ENCODE results near the gene RAD54L. TPM values are rescaled to one million over a fixed set of nuclear protein-coding genes. Genes with fewer than 3 reads are reported as not detected.
"Not testable (repeated sequence)": the region's sequence is repeated elsewhere in the genome, so short reads cannot be mapped to it uniquely, and the experiment has no call there.

The RAD54L gene
- total RNA-seq, 2 donors from 2014 or later = 38.6 to 58.3 TPM

- Mint-ChIP-seq H3K4me3 (no peak overlapping the region), H3K36me3 (ENCODE audit: low read depth) (peaks cover 43% of the 10 kb centered on the region), H3K27ac (no peak overlapping the region), H3K9me3 (no peaks in the 10 kb centered on the region), H3K4me1 (peaks cover 17% of the 10 kb centered on the region), H3K27me3 (ENCODE audit: insufficient read depth) (no peaks in the 10 kb centered on the region)
- Histone ChIP-seq H3K36me3 (ENCODE audit: control insufficient read depth, insufficient read depth, low read length) (peaks cover 40% of the 10 kb centered on the region), H3K4me1 (ENCODE audit: control insufficient read depth, insufficient read depth, low read length) (no peaks in the 10 kb centered on the region), H3K9ac (ENCODE audit: extremely low read depth, low read length, poor library complexity, severe bottlenecking) (no peak overlapping the region), H3K4me3 (ENCODE audit: low read length) (no peak overlapping the region), H3K9me3 (ENCODE audit: control insufficient read depth, low read length) (no peaks in the 10 kb centered on the region), H3K27me3 (ENCODE audit: control insufficient read depth, insufficient read depth, low read length, poor library complexity, severe bottlenecking) (no peaks in the 10 kb centered on the region), H3K27ac (ENCODE audit: low read depth, low read length) (no peak overlapping the region)
- peak; percentile 24 for DNase-seq
- 97 to 100% methylated on average over 1 of the region's 1 CpG for WGBS, 2 experiments (ENCODE audit: insufficient coverage in 1 of 2, insufficient read length in 1 of 2)
- TF ChIP-seq, protein P1, sequence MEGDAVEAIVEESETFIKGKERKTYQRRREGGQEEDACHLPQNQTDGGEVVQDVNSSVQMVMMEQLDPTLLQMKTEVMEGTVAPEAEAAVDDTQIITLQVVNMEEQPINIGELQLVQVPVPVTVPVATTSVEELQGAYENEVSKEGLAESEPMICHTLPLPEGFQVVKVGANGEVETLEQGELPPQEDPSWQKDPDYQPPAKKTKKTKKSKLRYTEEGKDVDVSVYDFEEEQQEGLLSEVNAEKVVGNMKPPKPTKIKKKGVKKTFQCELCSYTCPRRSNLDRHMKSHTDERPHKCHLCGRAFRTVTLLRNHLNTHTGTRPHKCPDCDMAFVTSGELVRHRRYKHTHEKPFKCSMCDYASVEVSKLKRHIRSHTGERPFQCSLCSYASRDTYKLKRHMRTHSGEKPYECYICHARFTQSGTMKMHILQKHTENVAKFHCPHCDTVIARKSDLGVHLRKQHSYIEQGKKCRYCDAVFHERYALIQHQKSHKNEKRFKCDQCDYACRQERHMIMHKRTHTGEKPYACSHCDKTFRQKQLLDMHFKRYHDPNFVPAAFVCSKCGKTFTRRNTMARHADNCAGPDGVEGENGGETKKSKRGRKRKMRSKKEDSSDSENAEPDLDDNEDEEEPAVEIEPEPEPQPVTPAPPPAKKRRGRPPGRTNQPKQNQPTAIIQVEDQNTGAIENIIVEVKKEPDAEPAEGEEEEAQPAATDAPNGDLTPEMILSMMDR (conservative IDR thresholded peaks at IDR 0.05) = no peak
These were observed 69.8 kb downstream of the RAD54L start for GRCh38 chr1:46317323-46317722.

GRCh38 chr1:46319301-46319700 is 71.7 kb downstream of the RAD54L start:
- not testable (repeated sequence) for H3K27me3 Mint-ChIP-seq (ENCODE audit: insufficient read depth); H3K27ac ChIP-seq (ENCODE audit: low read depth, low read length); H3K27me3 ChIP-seq (ENCODE audit: control insufficient read depth, insufficient read depth, low read length, poor library complexity, severe bottlenecking); H3K27ac Mint-ChIP-seq; H3K9me3 ChIP-seq (ENCODE audit: control insufficient read depth, low read length); H3K4me1 ChIP-seq (ENCODE audit: control insufficient read depth, insufficient read depth, low read length); DNase-seq; H3K9ac ChIP-seq (ENCODE audit: extremely low read depth, low read length, poor library complexity, severe bottlenecking); H3K9me3 Mint-ChIP-seq; H3K4me3 ChIP-seq (ENCODE audit: low read length); H3K4me3 Mint-ChIP-seq
- Mint-ChIP-seq H3K4me1 (peaks cover 17% of the 10 kb centered on the region), H3K36me3 (ENCODE audit: low read depth) (peaks cover 27% of the 10 kb centered on the region)
- 93 to 96% methylated on average over 5 to 6 of the region's 6 CpGs for WGBS, 2 experiments (ENCODE audit: insufficient coverage in 1 of 2, insufficient read length in 1 of 2)
- H3K36me3 ChIP-seq (ENCODE audit: control insufficient read depth, insufficient read depth, low read length) = peaks cover 23% of the 10 kb centered on the region

DNA sequence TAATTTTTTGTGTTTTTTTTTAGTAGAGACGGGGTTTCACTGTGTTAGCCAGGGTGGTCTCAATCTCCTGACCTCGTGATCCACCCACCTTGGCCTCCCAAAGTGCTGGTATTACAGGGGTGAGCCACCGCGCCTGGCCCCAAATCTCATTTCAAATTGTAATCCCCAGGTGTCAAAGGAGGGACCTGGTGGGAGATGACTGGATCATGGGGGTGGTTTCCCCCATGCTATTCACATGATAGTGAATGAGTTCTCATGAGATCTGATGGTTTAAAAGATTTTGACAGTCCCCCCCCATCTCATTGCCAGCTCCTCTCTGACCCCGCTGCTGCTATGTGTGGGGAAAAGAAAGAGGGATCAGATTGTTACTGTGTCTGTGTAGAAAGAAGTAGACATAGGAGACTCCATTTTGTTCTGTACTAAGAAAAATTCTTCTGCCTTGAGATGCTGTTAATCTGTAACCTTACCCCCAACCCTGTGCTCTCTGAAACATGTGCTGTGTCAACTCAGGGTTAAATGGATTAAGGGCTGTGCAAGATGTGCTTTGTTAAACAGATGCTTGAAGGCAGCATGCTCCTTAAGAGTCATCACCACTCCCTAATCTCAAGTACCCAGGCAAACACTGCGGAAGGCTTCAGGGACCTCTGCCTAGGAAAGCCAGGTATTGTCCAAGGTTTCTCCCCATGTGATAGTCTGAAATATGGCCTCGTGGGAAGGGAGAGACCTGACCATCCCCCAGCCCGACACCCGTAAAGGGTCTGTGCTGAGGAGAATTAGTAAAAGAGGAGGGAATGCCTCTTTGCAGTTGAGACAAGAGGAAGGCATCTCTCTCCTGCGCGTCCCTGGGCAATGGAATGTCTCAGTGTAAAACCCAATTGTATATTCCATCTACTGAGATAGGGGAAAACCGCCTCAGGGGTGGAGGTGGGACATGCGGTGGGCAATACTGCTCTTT is 72.7 kb downstream of the RAD54L start:
- not testable (repeated sequence) for H3K27me3 ChIP-seq (ENCODE audit: control insufficient read depth, insufficient read depth, low read length, poor library complexity, severe bottlenecking); H3K4me3 ChIP-seq (ENCODE audit: low read length); H3K9me3 Mint-ChIP-seq; H3K27ac ChIP-seq (ENCODE audit: low read depth, low read length); H3K9me3 ChIP-seq (ENCODE audit: control insufficient read depth, low read length); H3K9ac ChIP-seq (ENCODE audit: extremely low read depth, low read length, poor library complexity, severe bottlenecking); DNase-seq; H3K27me3 Mint-ChIP-seq (ENCODE audit: insufficient read depth); H3K4me1 ChIP-seq (ENCODE audit: control insufficient read depth, insufficient read depth, low read length); H3K4me3 Mint-ChIP-seq
- 76 to 94% methylated on average over 3 to 8 of the region's 13 CpGs for WGBS, 2 experiments (ENCODE audit: insufficient coverage in 1 of 2, insufficient read length in 1 of 2)
- peak overlapping the region; percentile 89 for H3K27ac Mint-ChIP-seq
- peaks cover 17% of the 10 kb centered on the region for H3K4me1 Mint-ChIP-seq
- peaks cover 16% of the 10 kb centered on the region for H3K36me3 ChIP-seq (ENCODE audit: control insufficient read depth, insufficient read depth, low read length)
- H3K36me3 Mint-ChIP-seq (ENCODE audit: low read depth) = peaks cover 21% of the 10 kb centered on the region

GRCh38 chr1:46322191-46322590 is 74.6 kb downstream of the RAD54L start:
- H3K4me1 ChIP-seq (ENCODE audit: control insufficient read depth, insufficient read depth, low read length); H3K9me3 Mint-ChIP-seq; DNase-seq; H3K27me3 ChIP-seq (ENCODE audit: control insufficient read depth, insufficient read depth, low read length, poor library complexity, severe bottlenecking); H3K27ac ChIP-seq (ENCODE audit: low read depth, low read length); H3K9me3 ChIP-seq (ENCODE audit: control insufficient read depth, low read length); H3K9ac ChIP-seq (ENCODE audit: extremely low read depth, low read length, poor library complexity, severe bottlenecking); H3K4me3 ChIP-seq (ENCODE audit: low read length); H3K27me3 Mint-ChIP-seq (ENCODE audit: insufficient read depth); H3K36me3 ChIP-seq (ENCODE audit: control insufficient read depth, insufficient read depth, low read length); H3K4me3 Mint-ChIP-seq; H3K27ac Mint-ChIP-seq: not testable (repeated sequence)
- Mint-ChIP-seq H3K4me1 (peaks cover 17% of the 10 kb centered on the region), H3K36me3 (ENCODE audit: low read depth) (peaks cover 12% of the 10 kb centered on the region)
- WGBS, 2 experiments (ENCODE audit: insufficient coverage in 1 of 2, insufficient read length in 1 of 2) = 94 to 95% methylated on average over 4 to 6 of the region's 6 CpGs

- H3K36me3 ChIP-seq (ENCODE audit: control insufficient read depth, insufficient read depth, low read length); H3K27me3 ChIP-seq (ENCODE audit: control insufficient read depth, insufficient read depth, low read length, poor library complexity, severe bottlenecking); DNase-seq; H3K4me1 ChIP-seq (ENCODE audit: control insufficient read depth, insufficient read depth, low read length); H3K4me3 Mint-ChIP-seq; H3K27me3 Mint-ChIP-seq (ENCODE audit: insufficient read depth); H3K27ac ChIP-seq (ENCODE audit: low read depth, low read length); H3K9ac ChIP-seq (ENCODE audit: extremely low read depth, low read length, poor library complexity, severe bottlenecking); H3K4me3 ChIP-seq (ENCODE audit: low read length); H3K36me3 Mint-ChIP-seq (ENCODE audit: low read depth); H3K9me3 Mint-ChIP-seq; H3K9me3 ChIP-seq (ENCODE audit: control insufficient read depth, low read length); H3K27ac Mint-ChIP-seq: not testable (repeated sequence)
- 96 to 97% methylated on average over 5 to 8 of the region's 11 CpGs for WGBS, 2 experiments (ENCODE audit: insufficient coverage in 1 of 2, insufficient read length in 1 of 2)
- H3K4me1 Mint-ChIP-seq = peaks cover 21% of the 10 kb centered on the region
These were observed 77.9 kb downstream of the RAD54L start for GRCh38 chr1:46325285-46326076.
